Common myeloid progenitor, CD34-positive (primary cell): Measurements from ENCODE around the gene SNAP29.
"Not testable (repeated sequence)": the region's sequence is repeated elsewhere in the genome, so short reads cannot be mapped to it uniquely, and the experiment has no call there.

Experiments used
- CTCF ChIA-PET: fragments of 350-600 bp; sonication (Branson Sonifier 250); formaldehyde crosslinking; loops from one replicate; lab custom pipeline; 2021; ENCODE audit warnings: antibody characterized with exemption; lab: Charles Lee
- POLR2A ChIA-PET: fragments of 350-600 bp; sonication (Branson Sonifier 250); formaldehyde crosslinking; loops from one replicate; lab custom pipeline; 2021; ENCODE audit warnings: antibody characterized with exemption; lab: Charles Lee
- DNase-seq, 3 donors: peaks; one replicate each; pipeline versions ENCODE4 v3.0.0 to v3.0.0-alpha.2; 2013
- H3K27ac ChIP-seq, 2 experiments: 1 replicate in 1 of 2; 2 replicates in 1 of 2; pipeline ENCODE4 v1.7.0; 2013; ENCODE audit warnings: inconsistent platforms in 2 of 2, low read length in 2 of 2, mild to moderate bottlenecking in 2 of 2, low read depth in 1 of 2, moderate library complexity in 1 of 2; ENCODE audit not compliant: severe bottlenecking in 2 of 2, insufficient read depth in 1 of 2, poor library complexity in 1 of 2
- H3K27me3 ChIP-seq, 5 experiments: replicated peaks in 2 of 5; 1 replicate in 3 of 5; 2 replicates in 2 of 5; pipeline versions ENCODE4 v1.6.1 to v1.7.0; 2013; ENCODE audit warnings: low read length in 4 of 5, mild to moderate bottlenecking in 2 of 5, moderate library complexity in 2 of 5, inconsistent platforms in 1 of 5; ENCODE audit not compliant: insufficient read depth in 5 of 5, control insufficient read depth in 4 of 5
- H3K36me3 ChIP-seq, 4 experiments: 1 replicate in 2 of 4; 2 replicates in 2 of 4; pipeline versions ENCODE4 v1.6.1 to v1.7.0; 2013; ENCODE audit warnings: low read length in 3 of 4, control low read depth in 1 of 4, mild to moderate bottlenecking in 1 of 4; ENCODE audit not compliant: control insufficient read depth in 4 of 4, insufficient read depth in 4 of 4
- H3K4me1 ChIP-seq, 4 experiments: 1 replicate in 3 of 4; 2 replicates in 1 of 4; pipeline versions ENCODE4 v1.6.1 to v1.7.1; 2013; ENCODE audit warnings: low read length in 3 of 4, mild to moderate bottlenecking in 3 of 4, control low read depth in 1 of 4, inconsistent platforms in 1 of 4, moderate library complexity in 1 of 4; ENCODE audit not compliant: control insufficient read depth in 4 of 4, insufficient read depth in 4 of 4; ENCODE audit errors: control extremely low read depth in 1 of 4
- H3K4me3 ChIP-seq, 7 experiments: 1 replicate in 4 of 7; 2 replicates in 3 of 7; pipeline versions ENCODE4 v1.5.1 to v1.7.0; 2013; ENCODE audit warnings: mild to moderate bottlenecking in 7 of 7, low read length in 6 of 7, moderate library complexity in 6 of 7, inconsistent platforms in 2 of 7, low read depth in 2 of 7, control low read depth in 1 of 7; ENCODE audit not compliant: insufficient read depth in 4 of 7, control insufficient read depth in 1 of 7; ENCODE audit errors: extremely low read depth in 1 of 7
- H3K9me3 ChIP-seq, 5 experiments: 1 replicate in 4 of 5; 2 replicates in 1 of 5; pipeline versions ENCODE4 v1.6.1 to v1.7.1; 2013; ENCODE audit warnings: low read length in 4 of 5, mild to moderate bottlenecking in 2 of 5, inconsistent platforms in 1 of 5, low read depth in 1 of 5, moderate library complexity in 1 of 5; ENCODE audit not compliant: control insufficient read depth in 4 of 5, insufficient read depth in 2 of 5; ENCODE audit errors: control extremely low read depth in 1 of 5
- WGBS: methylation state at CpG from one replicate; pipeline ENCODE4 v1.1.5; 2013; ENCODE audit not compliant: insufficient coverage; 5-methylcytosine and 5-hydroxymethylcytosine counted together

Gene SNAP29

GRCh38 chr22:20890975-20891374, 32.2 kb downstream of the SNAP29 start:
- Histone ChIP-seq H3K4me3 (no peak overlapping the region), H3K27me3 (no peaks in the 10 kb centered on the region), H3K27ac (no peak overlapping the region), H3K36me3 (peaks cover 9 to 30% (median 23%) of the 10 kb centered on the region in 4 experiments), H3K9me3 (no peaks in the 10 kb centered on the region), H3K4me1 (peaks cover 0 to 3% (median 1%) of the 10 kb centered on the region in 4 experiments)
- POLR2A ChIA-PET: no interaction called here
- 97% methylated on average over 3 of the region's 6 CpGs for WGBS
- CTCF ChIA-PET: interaction anchor here (0.9 to 1.4 kb wide), 3 partner anchors 13 to 72 kb away, joined by 3 to 5 read pairs (median 4); partner anchors contain the start of gene CRKL
- no peak for DNase-seq

GRCh38 chr22:20897737-20898136, 38.9 kb downstream of the SNAP29 start:
- H3K4me1 ChIP-seq, H3K36me3 ChIP-seq, POLR2A ChIA-PET, H3K9me3 ChIP-seq, H3K27ac ChIP-seq, DNase-seq, H3K4me3 ChIP-seq, H3K27me3 ChIP-seq: not testable (repeated sequence)
- CTCF ChIA-PET: interaction anchor here (0.7 to 2.8 kb wide), 3 partner anchors 10 to 142 kb away, joined by 4 to 10 read pairs (median 4); no protein-coding TSS in a partner anchor
- 100% methylated on average over 2 of the region's 7 CpGs for WGBS

- CTCF ChIA-PET: interaction anchor here (2.8 kb wide), 1 partner anchor 14 kb away, joined by 10 read pairs; no protein-coding TSS in a partner anchor
These were observed 41.1 kb downstream of the SNAP29 start for GRCh38 chr22:20899827-20900423.

GRCh38 chr22:20901093-20902033, 42.6 kb downstream of the SNAP29 start:
- DNase-seq, H3K4me1 ChIP-seq, H3K4me3 ChIP-seq, H3K27ac ChIP-seq, H3K36me3 ChIP-seq, H3K9me3 ChIP-seq, H3K27me3 ChIP-seq, POLR2A ChIA-PET: not testable (repeated sequence)
- WGBS: 87% methylated on average over 3 of the region's 18 CpGs
- CTCF ChIA-PET: interaction anchor here (0.6 to 0.7 kb wide), 2 partner anchors 33 to 366 kb away, joined by 3 read pairs; no protein-coding TSS in a partner anchor

More at GRCh38 chr22:20899827-20900423, 41.1 kb downstream of the SNAP29 start:
- DNase-seq: no peak
- Histone ChIP-seq H3K27ac (no peak overlapping the region), H3K27me3 (no peaks in the 10 kb centered on the region), H3K9me3 (no peaks in the 10 kb centered on the region), H3K4me3 (no peak overlapping the region), H3K4me1 (peaks cover 0 to 8% (median 0%) of the 10 kb centered on the region in 4 experiments), H3K36me3 (no peaks in the 10 kb centered on the region)
- 55% methylated on average over 4 of the region's 7 CpGs for WGBS
- POLR2A ChIA-PET: no interaction called here

- DNase-seq: no peak
- 94% methylated on average over 2 of the region's 2 CpGs for WGBS
- Histone ChIP-seq H3K9me3 (no peaks in the 10 kb centered on the region), H3K36me3 (no peaks in the 10 kb centered on the region), H3K4me3 (no peak overlapping the region), H3K4me1 (peaks cover 0 to 8% (median 0%) of the 10 kb centered on the region in 4 experiments), H3K27me3 (no peaks in the 10 kb centered on the region), H3K27ac (no peak overlapping the region)
- POLR2A ChIA-PET: no interaction called here
- CTCF ChIA-PET: interaction anchor here (1.5 kb wide), 1 partner anchor 17 kb away, joined by 4 read pairs; no protein-coding TSS in a partner anchor
These were observed 44.3 kb downstream of the SNAP29 start for GRCh38 chr22:20903093-20903492.

GRCh38 chr22:20904008-20904979, 45.5 kb downstream of the SNAP29 start:
- H3K9me3 ChIP-seq: no peaks in the 10 kb centered on the region
- no peaks in the 10 kb centered on the region for H3K36me3 ChIP-seq
- POLR2A ChIA-PET: no interaction called here
- no peak overlapping the region for H3K4me3 ChIP-seq
- peaks cover 0 to 10% (median 2%) of the 10 kb centered on the region in 4 experiments for H3K4me1 ChIP-seq
- H3K27ac ChIP-seq: no peak overlapping the region
- CTCF ChIA-PET: interaction anchor here (2.2 kb wide), 1 partner anchor 18 kb away, joined by 8 read pairs; no protein-coding TSS in a partner anchor
- WGBS: 98% methylated on average over 7 of the region's 7 CpGs
- H3K27me3 ChIP-seq: no peaks in the 10 kb centered on the region
- DNase-seq: peak in 2 of 3 donors; percentile 24
